SU-DHL-6 (cell line): ENCODE data around the gene CTSZ.

ENCODE experiments used
- H2AFZ ChIP-seq: fragments of 200-600 bp; sonication (generic); 2 replicates; pipeline ENCODE4 v1.6.1; 2014; ENCODE audit warnings: low read depth, mild to moderate bottlenecking, moderate library complexity, mixed read lengths, antibody characterized with exemption, low read length; ENCODE audit not compliant: severe bottlenecking
- H3F3A ChIP-seq: fragments of 200-600 bp; shearing (Covaris generic); 2 replicates; pipeline ENCODE4 v1.6.0; 2016; ENCODE audit warnings: antibody characterized with exemption, mild to moderate bottlenecking; ENCODE audit not compliant: insufficient read depth
- H3K27ac ChIP-seq: fragments of 200-600 bp; sonication (generic); 2 replicates; pipeline ENCODE4 v1.5.1; 2016; ENCODE audit warnings: low read depth, mild to moderate bottlenecking, low read length, moderate library complexity, mixed read lengths
- H3K27me3 ChIP-seq: fragments of 200-600 bp; sonication (generic), shearing (Covaris generic); 2 replicates; pipeline ENCODE4 v1.6.0; 2014; ENCODE audit warnings: mild to moderate bottlenecking, low read length
- H3K36me3 ChIP-seq: fragments of 200-600 bp; sonication (generic); 2 replicates; pipeline ENCODE4 v1.6.1; 2014; ENCODE audit warnings: mild to moderate bottlenecking, low read length, mixed read lengths
- H3K4me2 ChIP-seq: fragments of 300-600, 200-600 bp; shearing (Covaris generic), sonication (generic); 2 replicates; pipeline ENCODE4 v1.6.0; 2014; ENCODE audit warnings: low read length, low read depth, mild to moderate bottlenecking; ENCODE audit not compliant: poor library complexity, severe bottlenecking
- H3K4me3 ChIP-seq: fragments of 200-600 bp; sonication (generic); 2 replicates; pipeline ENCODE4 v1.5.1; 2014; ENCODE audit warnings: antibody characterized with exemption, low read length, mild to moderate bottlenecking, mixed read lengths; ENCODE audit not compliant: insufficient read depth, poor library complexity, severe bottlenecking
- H3K79me2 ChIP-seq: fragments of 200-600 bp; sonication (generic); 2 replicates; pipeline ENCODE4 v1.6.1; 2014; ENCODE audit warnings: mild to moderate bottlenecking, low read length, moderate library complexity; ENCODE audit not compliant: insufficient read depth
- H3K9ac ChIP-seq: fragments of 200-600 bp; sonication (generic); 2 replicates; pipeline ENCODE4 v1.7.0; 2014; ENCODE audit warnings: mild to moderate bottlenecking, low read length
- H3K9me2 ChIP-seq: fragments of 200-600 bp; sonication (generic); replicated peaks from 2 replicates; pipeline ENCODE4 v1.6.1; 2014; ENCODE audit warnings: low read length; ENCODE audit not compliant: insufficient read depth
- H3K9me3 ChIP-seq: fragments of 200-600 bp; sonication (generic); 2 replicates; pipeline ENCODE4 v1.6.1; 2014; ENCODE audit warnings: low read length, mixed read lengths; ENCODE audit not compliant: insufficient read depth
- H4K20me1 ChIP-seq: fragments of 200-600 bp; sonication (generic); 2 replicates; pipeline ENCODE4 v1.6.1; 2014; ENCODE audit warnings: low read depth, mild to moderate bottlenecking, antibody characterized with exemption, low read length, moderate library complexity, mixed read lengths
- CTCF ChIP-seq: fragments of 200-600 bp; sonication (generic); IDR thresholded peaks from one replicate; pipeline ENCODE4 v1.5.1; 2017; ENCODE audit warnings: antibody characterized with exemption, mild to moderate bottlenecking, low read length, moderate library complexity; ENCODE audit not compliant: insufficient read depth, poor library complexity, severe bottlenecking
- EZH2phosphoT487 ChIP-seq: fragments of 200-600 bp; sonication (generic), shearing (Covaris generic); conservative IDR thresholded peaks from 2 replicates; pipeline ENCODE4 v1.6.1; 2018; ENCODE audit warnings: mild to moderate bottlenecking, antibody characterized with exemption, low read length, moderate library complexity, mixed read lengths

Gene CTSZ

GRCh38 chr20:59024111-59024530, 17.1 kb upstream of the CTSZ start:
- H3K4me3 ChIP-seq, result no peak overlapping the region
- peaks cover 40% of the 10 kb centered on the region for H3K79me2 ChIP-seq
- peaks cover 20% of the 10 kb centered on the region for H4K20me1 ChIP-seq
- H3K36me3 ChIP-seq, result peaks cover 32% of the 10 kb centered on the region
- H3K9ac ChIP-seq, result no peak overlapping the region
- no peaks in the 10 kb centered on the region for H3K27me3 ChIP-seq
- H3K4me2 ChIP-seq, result no peak overlapping the region
- TF ChIP-seq EZH2phosphoT487 (no peak), CTCF (no peak)
- H3K27ac ChIP-seq, result no peak overlapping the region
- H3F3A ChIP-seq, result peaks cover 23% of the 10 kb centered on the region
- H3K9me2 ChIP-seq, result no peaks in the 10 kb centered on the region
- no peak overlapping the region for H2AFZ ChIP-seq
- no peaks in the 10 kb centered on the region for H3K9me3 ChIP-seq

GRCh38 chr20:59023616-59024015, 16.6 kb upstream of the CTSZ start:
- Histone ChIP-seq H4K20me1 (peaks cover 20% of the 10 kb centered on the region), H3K9me3 (no peaks in the 10 kb centered on the region), H3K27ac (no peak overlapping the region), H3K4me2 (no peak overlapping the region), H3K36me3 (peaks cover 28% of the 10 kb centered on the region), H3K9me2 (no peaks in the 10 kb centered on the region), H3F3A (peaks cover 18% of the 10 kb centered on the region), H2AFZ (no peak overlapping the region), H3K4me3 (no peak overlapping the region), H3K27me3 (no peaks in the 10 kb centered on the region), H3K79me2 (peaks cover 35% of the 10 kb centered on the region), H3K9ac (no peak overlapping the region)
- TF ChIP-seq EZH2phosphoT487 (no peak), CTCF (no peak)

GRCh38 chr20:59022754-59023153, 15.7 kb upstream of the CTSZ start:
- H3K79me2 ChIP-seq, result peaks cover 26% of the 10 kb centered on the region

More at GRCh38 chr20:59022754-59023153, 15.7 kb upstream of the CTSZ start:
- H3K36me3 ChIP-seq, result peaks cover 20% of the 10 kb centered on the region; the same call in 1 of the 2 replicates
- H4K20me1 ChIP-seq, result peaks cover 11% of the 10 kb centered on the region
- no peaks in the 10 kb centered on the region for H3K27me3 ChIP-seq
- H3F3A ChIP-seq, result peaks cover 18% of the 10 kb centered on the region
- no peak overlapping the region for H3K27ac ChIP-seq
- no peak for TF ChIP-seq EZH2phosphoT487
- TF ChIP-seq CTCF, result no peak
- H2AFZ ChIP-seq, result no peak overlapping the region
- no peak overlapping the region for H3K4me2 ChIP-seq
- no peak overlapping the region for H3K9ac ChIP-seq
- no peaks in the 10 kb centered on the region for H3K9me2 ChIP-seq
- H3K4me3 ChIP-seq, result no peak overlapping the region
- H3K9me3 ChIP-seq, result no peaks in the 10 kb centered on the region
